Activated T-helper 1 cell treated with anti-CD3 and anti-CD28 coated beads, Interleukin-2, amount 50 U/mL, for 16 hours (primary cell): Measurements from ENCODE around the gene BLVRA.
"Not testable (repeated sequence)": the region's sequence is repeated elsewhere in the genome, so short reads cannot be mapped to it uniquely, and the experiment has no call there.

ENCODE experiments used
- DNase-seq, 2 donors: peaks; one replicate each; pipeline ENCODE4 v3.0.0-alpha.2; 2020; ENCODE audit warnings: low read depth in 1 of 2, low spot score in 1 of 2

Gene BLVRA

GRCh38 chr7:43799605-43800004 lies 41.1 kb downstream of the BLVRA start:
- no peak for DNase-seq

- DNase-seq: no peak
These were observed 45.4 kb downstream of the BLVRA start for GRCh38 chr7:43803865-43804264.

GRCh38 chr7:43808410-43808809 lies 49.9 kb downstream of the BLVRA start:
- no peak for DNase-seq

- DNase-seq: not testable (repeated sequence)
These were observed 51.9 kb downstream of the BLVRA start for GRCh38 chr7:43810195-43810941.

GRCh38 chr7:43815373-43815772 lies 56.9 kb downstream of the BLVRA start:
- no peak for DNase-seq

GRCh38 chr7:43816046-43816797 lies 57.7 kb downstream of the BLVRA start:
- DNase-seq: not testable (repeated sequence)

GRCh38 chr7:43823425-43823824 lies 64.9 kb downstream of the BLVRA start:
- DNase-seq: not testable (repeated sequence)

GRCh38 chr7:43823941-43824340 lies 65.5 kb downstream of the BLVRA start:
- no peak for DNase-seq

GRCh38 chr7:43824513-43824912 lies 66.0 kb downstream of the BLVRA start:
- DNase-seq: not testable (repeated sequence)

- DNase-seq: no peak
These were observed 66.5 kb downstream of the BLVRA start for GRCh38 chr7:43824963-43825362.

GRCh38 chr7:43825391-43825808 lies 66.9 kb downstream of the BLVRA start:
- DNase-seq: no peak

- not testable (repeated sequence) for DNase-seq
These were observed 72.4 kb downstream of the BLVRA start for GRCh38 chr7:43830917-43831316.

- no peak for DNase-seq
These were observed 76.2 kb downstream of the BLVRA start for GRCh38 chr7:43834463-43835251.

GRCh38 chr7:43838201-43838658 lies 79.8 kb downstream of the BLVRA start:
- DNase-seq: no peak

GRCh38 chr7:43843296-43843695 lies 84.8 kb downstream of the BLVRA start:
- no peak for DNase-seq

- no peak for DNase-seq
These were observed 85.8 kb downstream of the BLVRA start for GRCh38 chr7:43844257-43844656.

- no peak for DNase-seq
These were observed 86.2 kb downstream of the BLVRA start for GRCh38 chr7:43844662-43845061.

- DNase-seq: no peak
These were observed 89.0 kb downstream of the BLVRA start for GRCh38 chr7:43847496-43847895.

GRCh38 chr7:43849047-43849446 lies 90.6 kb downstream of the BLVRA start:
- no peak for DNase-seq

GRCh38 chr7:43850348-43851116 lies 92.1 kb downstream of the BLVRA start:
- DNase-seq: no peak

GRCh38 chr7:43851805-43852204 lies 93.3 kb downstream of the BLVRA start:
- no peak for DNase-seq
